HG02938 (cell line): ENCODE results near the gene ZNF574.

Experiments
- ATAC-seq: cut with Tn5 transposase; IDR thresholded peaks from one replicate; pipeline ENCODE4 v1.9.1; 2021; ENCODE audit warnings: mild to moderate bottlenecking, moderate library complexity; ENCODE audit not compliant: unreplicated experiment

The ZNF574 gene

DNA sequence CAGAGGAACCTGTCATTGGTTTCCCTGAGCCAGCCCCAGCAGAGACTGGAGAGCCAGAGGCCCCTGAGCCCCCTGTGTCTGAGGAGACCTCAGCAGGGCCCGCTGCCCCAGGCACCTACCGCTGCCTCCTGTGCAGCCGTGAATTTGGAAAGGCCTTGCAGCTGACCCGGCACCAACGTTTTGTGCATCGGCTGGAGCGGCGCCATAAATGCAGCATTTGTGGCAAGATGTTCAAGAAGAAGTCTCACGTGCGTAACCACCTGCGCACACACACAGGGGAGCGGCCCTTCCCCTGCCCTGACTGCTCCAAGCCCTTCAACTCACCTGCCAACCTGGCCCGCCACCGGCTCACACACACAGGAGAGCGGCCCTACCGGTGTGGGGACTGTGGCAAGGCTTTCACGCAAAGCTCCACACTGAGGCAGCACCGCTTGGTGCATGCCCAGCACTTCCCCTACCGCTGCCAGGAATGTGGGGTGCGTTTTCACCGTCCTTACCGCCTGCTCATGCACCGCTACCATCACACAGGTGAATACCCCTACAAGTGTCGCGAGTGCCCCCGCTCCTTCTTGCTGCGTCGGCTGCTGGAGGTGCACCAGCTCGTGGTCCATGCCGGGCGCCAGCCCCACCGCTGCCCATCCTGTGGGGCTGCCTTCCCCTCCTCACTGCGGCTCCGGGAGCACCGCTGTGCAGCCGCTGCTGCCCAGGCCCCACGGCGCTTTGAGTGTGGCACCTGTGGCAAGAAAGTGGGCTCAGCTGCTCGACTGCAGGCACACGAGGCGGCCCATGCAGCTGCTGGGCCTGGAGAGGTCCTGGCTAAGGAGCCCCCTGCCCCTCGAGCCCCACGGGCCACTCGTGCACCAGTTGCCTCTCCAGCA lies 4.2 kb downstream of the ZNF574 start:
- ATAC-seq = no peak

DNA sequence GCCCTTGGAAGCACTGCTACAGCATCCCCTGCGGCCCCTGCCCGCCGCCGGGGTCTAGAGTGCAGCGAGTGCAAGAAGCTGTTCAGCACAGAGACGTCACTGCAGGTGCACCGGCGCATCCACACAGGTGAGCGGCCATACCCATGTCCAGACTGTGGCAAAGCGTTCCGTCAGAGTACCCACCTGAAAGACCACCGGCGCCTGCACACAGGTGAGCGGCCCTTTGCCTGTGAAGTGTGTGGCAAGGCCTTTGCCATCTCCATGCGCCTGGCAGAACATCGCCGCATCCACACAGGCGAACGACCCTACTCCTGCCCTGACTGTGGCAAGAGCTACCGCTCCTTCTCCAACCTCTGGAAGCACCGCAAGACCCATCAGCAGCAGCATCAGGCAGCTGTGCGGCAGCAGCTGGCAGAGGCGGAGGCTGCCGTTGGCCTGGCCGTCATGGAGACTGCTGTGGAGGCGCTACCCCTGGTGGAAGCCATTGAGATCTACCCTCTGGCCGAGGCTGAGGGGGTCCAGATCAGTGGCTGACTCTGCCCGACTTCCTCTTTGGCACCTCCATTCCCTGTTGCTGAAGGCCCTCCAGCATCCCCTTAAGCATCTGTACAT lies 4.9 kb downstream of the ZNF574 start:
- ATAC-seq = no peak

DNA sequence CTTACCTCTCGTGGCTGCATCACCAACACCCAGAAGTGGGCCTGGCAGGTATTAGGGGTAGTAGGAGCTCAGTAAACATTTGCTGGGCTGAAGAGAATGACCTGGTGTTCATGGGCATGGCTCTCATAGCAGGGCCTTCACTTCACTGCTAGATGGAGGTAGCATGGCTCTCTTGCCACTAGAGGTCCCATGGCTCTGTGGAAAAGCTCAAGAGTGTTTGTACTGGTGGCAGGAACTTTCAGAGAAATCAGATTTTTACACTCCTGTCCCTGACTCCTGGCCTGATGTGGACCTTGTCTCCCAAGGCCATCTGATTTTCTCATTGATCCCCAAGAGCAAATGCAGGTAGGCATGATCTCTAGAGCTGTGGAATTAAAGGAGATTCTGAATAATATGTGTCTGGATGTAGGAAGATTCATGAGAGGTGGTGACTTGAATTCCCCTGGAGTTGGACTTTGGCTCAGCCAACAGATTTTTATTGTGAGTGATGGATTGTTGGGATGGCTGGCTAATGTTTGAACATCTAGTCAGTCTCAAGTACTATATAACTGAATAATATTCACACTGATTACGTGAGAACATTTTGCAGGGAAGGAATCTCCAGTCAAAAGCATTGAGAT lies 5.7 kb downstream of the ZNF574 start:
- no peak for ATAC-seq

DNA sequence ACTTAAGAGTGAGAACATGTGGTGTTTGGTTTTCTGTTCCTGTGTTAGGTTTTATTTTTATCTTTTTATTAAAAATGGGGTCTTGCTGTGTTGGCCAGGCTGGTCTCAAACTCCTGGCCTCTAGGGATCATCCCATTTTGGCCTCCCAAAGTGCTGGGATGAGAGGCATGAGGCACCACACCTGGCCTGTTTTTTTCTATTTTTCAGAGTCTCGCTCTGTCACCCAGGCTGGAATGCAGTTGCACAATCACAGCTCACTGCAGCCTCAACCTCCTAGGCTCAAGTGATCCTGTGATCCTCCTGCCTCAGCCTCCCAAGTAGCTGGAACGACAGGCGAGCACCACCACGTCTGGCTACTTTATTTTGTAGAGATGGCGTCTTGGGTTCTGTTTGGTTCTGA lies 7.6 kb downstream of the ZNF574 start:
- no peak for ATAC-seq

DNA sequence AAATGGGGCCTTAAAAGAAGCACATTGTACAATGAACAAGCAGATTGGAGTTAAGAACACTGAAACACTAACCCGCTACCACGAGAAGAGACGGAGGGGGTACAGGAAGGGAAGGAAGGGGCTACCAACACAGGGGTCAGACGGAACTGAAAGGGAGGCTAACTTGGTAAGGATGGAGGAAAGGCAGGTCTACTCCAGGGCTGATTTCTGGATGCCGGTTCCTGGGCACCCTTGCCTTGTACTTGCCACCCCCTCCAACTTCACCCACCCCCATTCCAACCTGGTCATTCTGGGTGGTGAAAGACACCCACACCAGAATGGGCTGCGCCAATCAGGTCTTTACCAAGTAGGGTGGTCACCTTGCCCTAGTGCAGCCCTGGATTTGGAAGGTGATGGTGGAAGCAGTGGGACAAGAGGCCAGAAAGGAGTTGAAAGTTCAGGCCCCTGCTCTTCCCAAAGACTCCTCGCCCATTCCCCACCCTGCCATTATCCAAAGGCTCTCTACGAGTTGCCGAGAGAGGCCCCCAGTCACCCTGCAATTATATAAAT lies 10.3 kb downstream of the ZNF574 start:
- ATAC-seq = no peak

DNA sequence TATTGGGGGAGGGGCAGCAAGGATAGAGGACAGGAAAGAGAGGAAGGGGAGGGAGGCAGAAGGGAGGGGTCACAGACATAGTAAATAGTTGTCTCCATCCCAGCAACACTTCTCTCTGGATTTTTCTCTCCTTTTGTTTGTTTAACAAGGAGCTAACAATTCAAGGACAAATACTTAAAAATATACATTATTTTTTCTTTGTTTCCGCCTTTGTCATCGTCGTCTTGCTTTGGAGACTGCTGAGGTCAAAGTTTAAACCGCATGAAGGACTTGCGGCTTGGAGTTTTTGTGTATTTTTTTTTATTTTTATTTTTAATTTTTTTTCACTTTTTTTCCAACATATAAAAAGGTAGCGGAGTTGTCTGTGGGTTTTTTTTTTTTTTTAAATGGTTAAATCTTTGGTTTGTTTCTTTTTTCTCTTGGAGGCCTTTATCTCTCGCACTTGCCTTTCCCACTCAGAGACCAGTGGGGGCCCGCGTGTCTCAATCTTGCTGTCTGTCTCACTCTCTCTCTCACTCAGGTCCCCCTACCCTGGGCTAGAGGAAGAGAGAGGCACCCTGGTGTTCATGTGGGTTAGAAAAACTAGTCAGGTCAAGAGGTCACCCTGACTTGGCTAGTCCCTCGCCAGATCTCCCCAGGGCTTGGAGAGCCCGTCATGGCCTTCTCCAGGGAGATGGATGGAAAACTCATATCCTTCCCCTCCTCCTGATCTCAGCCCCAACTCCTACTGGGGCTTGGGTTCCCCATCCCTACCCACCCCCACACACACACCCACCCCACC lies 11.0 kb downstream of the ZNF574 start:
- no peak for ATAC-seq

DNA sequence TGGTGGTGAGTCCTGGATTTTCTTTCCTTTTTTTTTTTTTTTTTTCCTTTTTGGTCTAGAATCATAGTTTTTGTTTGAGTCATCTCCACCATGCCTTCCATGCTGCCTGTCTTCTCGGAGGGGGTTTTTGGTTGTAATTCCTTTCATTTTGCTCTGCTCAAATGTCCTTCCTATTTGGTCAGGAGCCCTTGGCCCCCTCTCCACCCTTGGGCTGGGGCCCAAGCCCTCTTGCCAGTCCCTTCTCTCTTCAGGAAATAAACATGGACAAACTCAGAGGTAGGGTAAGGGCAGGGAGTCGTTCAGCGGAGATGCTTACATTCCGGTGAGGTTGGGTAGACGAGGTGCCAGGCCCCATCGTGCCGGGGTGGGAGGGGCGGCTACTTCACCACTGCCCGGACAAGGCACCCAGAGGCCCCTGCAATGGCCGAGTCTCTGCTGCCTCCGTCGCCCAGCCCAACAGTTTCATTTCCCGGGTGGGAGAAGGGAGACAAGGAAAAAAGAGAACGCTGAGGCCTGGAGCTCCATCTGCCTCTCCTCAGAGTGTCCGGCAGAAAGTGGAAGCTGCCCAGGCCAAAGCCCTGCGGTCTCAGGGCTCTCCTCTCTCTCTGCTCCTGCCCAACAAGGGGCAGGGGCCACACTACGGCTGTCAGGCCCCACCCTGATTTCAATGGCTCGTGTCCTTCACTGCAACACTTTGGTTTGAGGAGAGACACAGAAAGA lies 12.7 kb downstream of the ZNF574 start:
- ATAC-seq = no peak

DNA sequence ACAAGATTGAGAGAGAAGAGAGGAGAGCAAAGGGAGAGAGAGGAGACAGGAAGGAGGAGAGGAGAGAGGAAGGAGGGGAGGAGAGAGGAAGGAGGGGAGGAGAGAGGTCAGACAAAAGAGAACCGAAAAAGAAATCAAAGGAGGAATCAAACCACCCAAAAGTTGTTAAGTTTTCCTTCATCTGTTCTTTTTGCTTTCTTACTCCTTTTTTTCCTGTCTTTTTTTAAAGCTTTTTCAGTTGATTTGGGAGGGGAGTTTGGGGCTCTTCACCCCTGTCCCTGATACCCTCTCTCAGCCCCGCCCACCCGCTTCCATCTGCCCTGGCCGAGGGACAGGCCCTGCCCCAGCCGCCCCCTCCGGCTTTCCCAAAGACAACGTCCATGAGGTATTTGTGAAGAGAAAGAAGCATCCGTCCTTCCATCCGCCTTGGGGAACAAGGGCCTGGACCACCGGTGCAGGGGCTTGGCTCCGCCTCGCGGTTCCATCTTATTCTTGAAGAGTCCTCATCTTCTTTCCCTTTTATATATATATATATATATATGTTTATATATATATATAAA lies 13.3 kb downstream of the ZNF574 start:
- ATAC-seq = no peak

DNA sequence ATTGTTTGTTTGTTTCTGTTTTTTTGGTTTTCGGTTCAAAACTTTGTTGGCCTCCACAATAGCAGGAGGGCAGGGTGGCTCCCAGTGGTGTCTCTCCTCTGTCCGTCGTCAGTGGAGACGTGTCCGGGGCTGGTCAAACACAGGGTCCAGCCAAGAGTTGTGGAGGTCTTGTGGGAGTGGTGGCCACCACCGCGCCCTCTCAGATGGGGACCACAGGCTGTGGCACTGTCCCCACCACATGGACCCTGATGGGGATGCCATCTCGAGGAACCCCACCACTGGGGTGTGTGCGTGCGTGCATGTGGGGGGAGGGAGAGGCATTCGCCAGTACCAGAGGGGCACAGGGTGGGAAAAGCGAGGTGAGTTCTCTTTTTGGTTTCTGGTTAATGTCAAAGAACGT lies 13.8 kb downstream of the ZNF574 start:
- no peak for ATAC-seq

DNA sequence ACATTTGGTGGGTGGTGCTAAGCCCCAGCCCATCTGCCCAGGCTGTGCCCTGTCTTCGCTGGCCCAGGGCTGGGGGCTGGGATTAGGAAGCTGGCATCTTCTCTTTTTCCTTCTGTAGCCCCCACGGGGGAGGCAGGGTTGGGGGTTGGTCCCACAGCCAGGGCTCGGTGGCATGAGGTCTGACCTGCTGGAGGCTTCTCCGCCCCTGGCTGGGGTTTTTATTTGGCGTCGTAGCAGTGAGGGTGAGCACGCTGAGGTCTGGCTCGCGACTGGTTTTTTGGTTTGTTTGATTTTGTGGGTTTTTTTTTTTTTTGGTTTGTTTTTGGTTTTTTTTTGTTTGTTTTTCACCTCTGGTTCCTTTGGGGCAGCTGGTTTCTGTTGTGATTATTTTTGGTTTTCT lies 14.7 kb downstream of the ZNF574 start:
- no peak for ATAC-seq

DNA sequence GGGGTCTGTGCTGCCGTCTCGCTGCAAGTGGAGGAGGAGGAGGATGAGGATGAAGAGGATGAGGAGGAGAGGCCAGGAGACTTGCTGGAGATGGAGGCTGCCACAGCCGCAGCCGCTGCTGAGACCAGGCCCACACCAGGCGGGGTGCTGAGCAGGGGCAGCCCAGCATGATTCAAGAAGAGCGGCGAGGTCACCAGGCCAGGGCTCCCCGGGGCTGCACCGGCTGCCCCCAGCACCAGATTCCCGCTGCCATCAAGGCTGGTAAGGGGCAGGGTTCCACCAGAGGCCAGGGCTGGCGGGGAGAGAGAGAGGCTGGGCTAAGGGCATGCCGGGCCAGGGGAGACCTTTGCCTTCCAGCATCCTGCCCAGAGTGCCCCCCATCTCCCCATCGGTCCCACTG lies 15.3 kb downstream of the ZNF574 start:
- no peak for ATAC-seq

DNA sequence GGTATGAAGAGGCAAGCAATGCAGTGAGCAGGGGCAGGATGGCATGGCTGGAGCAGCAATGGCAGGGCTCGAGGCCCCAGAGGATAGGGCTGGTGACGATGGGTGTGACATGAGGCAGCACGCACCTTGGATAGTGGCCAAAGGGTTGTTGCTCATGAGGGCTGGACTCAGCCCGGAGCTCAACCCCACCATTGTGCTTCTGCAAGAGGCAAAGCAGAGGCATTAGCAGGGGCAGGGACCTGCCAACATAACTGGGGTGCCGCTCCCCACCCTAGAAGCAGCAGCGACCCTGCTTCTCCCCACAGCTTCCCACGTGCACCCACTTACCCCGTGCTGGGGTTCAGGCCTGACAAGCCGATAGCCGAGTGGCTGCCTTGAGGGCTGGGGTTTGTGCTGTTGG lies 15.8 kb downstream of the ZNF574 start:
- no peak for ATAC-seq

DNA sequence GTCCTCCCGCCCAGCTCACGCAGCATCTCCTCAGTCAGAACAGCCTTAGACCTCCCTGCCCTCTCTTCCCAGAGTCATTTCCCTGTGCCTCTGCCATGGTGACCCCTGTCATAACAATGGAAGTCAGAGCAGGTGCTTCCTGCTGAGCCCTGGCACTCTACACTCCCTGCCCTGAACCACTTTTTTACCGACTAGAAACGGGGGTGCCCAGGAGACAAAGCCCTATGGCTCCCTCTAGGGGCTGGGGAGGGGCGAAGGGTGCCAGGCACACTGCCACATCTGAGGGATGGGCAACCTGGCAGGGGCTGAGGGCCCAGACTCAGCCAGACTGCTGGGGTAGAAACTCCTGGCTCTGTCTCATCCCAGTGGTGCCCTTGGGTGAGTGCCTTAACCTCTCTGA lies 16.4 kb downstream of the ZNF574 start:
- ATAC-seq = no peak

DNA sequence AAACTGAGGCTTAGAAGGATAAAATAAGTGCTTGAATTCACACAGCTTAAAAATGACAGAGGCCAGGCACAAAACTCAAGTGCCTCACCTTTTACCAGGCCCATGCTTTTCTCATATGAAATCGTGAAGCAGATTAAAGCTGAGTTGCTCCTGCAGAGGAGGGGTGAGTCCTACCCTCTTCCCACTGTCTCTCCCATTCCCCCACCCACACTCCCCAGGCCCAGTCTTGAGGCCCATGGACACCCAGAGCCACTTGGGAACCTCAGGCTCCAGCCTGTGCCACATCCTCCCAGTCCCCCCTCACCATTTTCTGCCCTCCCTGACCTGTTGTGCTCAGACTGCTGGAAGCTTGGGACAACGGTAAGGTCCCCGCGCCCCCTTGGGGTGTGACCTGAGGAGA lies 17.5 kb downstream of the ZNF574 start:
- ATAC-seq = no peak

DNA sequence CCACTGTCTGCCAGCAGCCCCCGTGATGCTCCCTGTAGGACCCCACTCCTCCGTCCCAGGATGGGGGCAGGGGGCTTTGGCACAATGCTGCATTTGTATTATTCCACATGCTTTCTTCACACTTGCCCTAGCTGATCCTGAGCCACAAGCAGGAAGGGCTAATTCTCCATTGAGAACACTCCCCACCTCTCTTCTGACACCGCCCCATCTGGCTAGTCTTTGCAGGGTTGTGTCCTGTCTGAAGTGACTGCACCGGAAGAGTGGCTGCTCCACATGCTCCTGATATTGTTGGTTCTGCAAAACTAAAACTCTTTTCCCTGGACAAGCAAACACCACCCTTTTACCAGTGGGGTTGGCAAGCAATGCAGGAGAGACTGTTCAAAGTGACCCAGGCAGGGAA lies 18.0 kb downstream of the ZNF574 start:
- ATAC-seq = no peak

DNA sequence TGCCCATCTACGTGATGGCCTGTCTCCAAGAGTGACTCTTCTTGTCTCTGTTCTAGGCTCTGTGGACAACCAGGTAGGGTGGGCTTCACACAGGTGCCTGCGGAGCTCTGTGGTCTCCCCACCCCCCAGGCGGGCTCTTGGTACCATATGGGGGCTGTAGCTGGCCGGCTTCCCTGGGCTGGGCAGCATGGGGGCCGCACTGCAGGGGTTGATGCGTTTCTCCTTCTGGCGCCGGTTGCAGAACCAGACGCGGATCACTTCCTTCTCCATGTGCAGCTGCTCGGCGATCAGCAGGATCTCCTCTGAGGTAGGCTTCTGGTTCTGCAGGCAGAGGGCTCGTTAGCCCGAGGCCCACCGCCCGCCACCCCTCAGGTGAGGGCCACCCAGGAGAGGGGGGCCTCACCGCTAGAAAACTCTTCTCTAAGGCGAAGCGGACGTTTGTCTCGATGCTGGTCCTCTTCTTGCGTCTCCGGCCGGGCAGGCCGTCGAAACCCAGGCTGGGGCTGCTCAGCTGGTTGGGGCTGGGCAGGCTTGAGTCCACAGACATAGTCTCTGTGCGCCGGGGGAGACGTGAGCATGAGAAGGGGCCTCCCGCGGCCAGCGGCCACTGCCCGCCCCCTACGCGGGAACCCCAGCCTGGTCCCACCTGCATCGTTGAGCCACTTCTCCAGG lies 19.3 kb downstream of the ZNF574 start:
- no peak for ATAC-seq

DNA sequence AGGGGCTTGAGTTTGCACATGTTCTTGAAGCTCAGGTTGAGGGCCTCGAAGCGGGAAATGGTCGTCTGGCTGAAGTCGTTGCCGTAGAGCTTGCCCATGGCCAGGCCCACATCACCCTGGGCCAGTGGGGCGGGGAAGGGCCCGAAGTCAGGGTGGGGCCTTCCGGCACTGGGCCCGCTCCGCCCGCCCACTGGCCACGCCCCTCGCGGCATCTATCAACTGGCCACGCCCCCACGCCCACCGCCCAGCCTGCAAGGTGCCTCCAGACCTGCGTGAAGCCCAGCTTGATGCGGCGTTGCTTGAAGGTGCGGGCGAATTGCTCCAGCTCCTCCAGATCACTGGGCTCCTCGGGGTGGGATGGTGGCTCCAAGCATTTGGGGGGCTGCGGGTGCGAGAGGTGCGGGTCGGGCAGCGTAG lies 19.9 kb downstream of the ZNF574 start:
- no peak for ATAC-seq

DNA sequence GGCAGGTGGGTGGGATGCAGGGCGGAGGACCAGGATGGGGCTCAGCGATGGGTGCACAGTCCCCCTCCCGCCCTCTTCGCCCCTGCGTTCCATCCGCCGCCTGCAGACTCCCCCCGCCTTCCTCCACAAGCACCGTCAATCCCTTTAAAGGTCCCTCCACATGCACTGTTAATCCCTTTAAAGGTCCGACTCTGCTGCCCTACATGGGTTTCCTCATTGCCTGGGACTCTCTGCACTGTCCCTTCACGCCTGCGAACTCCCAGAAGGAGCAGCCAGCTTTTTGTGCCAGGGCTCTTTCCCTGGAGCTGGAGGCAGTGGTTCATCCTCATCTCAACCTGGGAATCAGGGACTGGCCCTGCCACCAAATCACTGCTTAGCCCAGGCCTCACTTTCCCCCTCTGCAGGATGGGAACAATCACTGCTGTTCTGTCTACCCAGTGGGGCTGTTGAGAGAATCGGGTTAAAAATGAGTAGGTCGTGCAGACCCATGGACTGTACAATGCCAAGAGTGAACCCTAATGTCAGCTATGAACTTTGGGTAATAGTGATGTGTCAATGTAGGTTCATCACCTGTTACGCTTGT lies 20.4 kb downstream of the ZNF574 start:
- no peak for ATAC-seq

DNA sequence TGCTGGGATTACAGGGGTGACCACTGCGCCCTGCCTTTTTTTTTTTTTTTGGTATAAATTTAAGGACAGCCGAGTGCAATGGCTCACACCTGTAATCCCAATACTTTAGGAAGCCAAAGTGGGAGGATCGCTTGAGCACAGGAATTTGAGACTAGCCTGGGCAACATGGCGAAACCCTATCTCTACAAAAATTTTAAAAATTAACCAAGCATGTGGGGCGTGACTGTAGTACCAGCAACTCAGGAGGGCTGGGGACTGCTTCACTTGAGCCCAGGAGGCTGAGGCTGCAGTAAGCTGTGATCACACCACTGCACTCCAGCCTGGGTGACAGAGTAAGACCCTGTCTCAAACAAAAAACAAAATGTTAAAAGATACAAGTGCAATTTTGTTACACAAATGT lies 21.5 kb downstream of the ZNF574 start:
- ATAC-seq = no peak
